B cell (primary cell): ENCODE measurements around the gene ATP8A1.

Experiments
- CTCF ChIP-seq: fragments of 200-600 bp; IDR thresholded peaks from one replicate; pipeline ENCODE4 v1.8.0; 2022; ENCODE audit warnings: antibody characterized with exemption, mild to moderate bottlenecking
- EZH2 ChIP-seq: IDR thresholded peaks from 2 replicates; pipeline ENCODE4 v1.6.1; 2012; ENCODE audit warnings: borderline replicate concordance, low read depth, mild to moderate bottlenecking, moderate library complexity, low read length; ENCODE audit not compliant: insufficient read depth, poor library complexity, severe bottlenecking

- TF ChIP-seq CTCF (no peak), EZH2 (no peak)
These were observed 16.1 kb upstream of the ATP8A1 start for GRCh38 chr4:42673082-42673425.
